Keratinocyte (primary cell): ENCODE measurements around the gene TALDO1. TPM values are rescaled to one million over a fixed set of nuclear protein-coding genes. Genes with fewer than 3 reads are reported as not detected.

Experiments used
- DNase-seq: peaks from one replicate; pipeline ENCODE4 v3.0.0-alpha.2; 2011; ENCODE audit warnings: low read depth, missing footprints, low spot score
- FAIRE-seq: peaks from 2 replicates; lab custom pipeline; 2011; peaks lifted over from hg19 to GRCh38; lab: Jason Lieb, UNC
- H2AFZ ChIP-seq: 2 replicates; pipeline ENCODE4 v1.6.0; 2012; ENCODE audit warnings: low read length, control low read depth, inconsistent platforms; ENCODE audit not compliant: control insufficient read depth
- H3K27ac ChIP-seq: 2 replicates; pipeline ENCODE4 v1.5.1; 2011; ENCODE audit warnings: low read length; ENCODE audit not compliant: control insufficient read depth, insufficient read depth
- H3K27me3 ChIP-seq: 3 replicates; pipeline ENCODE4 v1.6.0; 2011; ENCODE audit warnings: low read length; ENCODE audit not compliant: control insufficient read depth, insufficient read depth; ENCODE audit errors: extremely low read depth
- H3K36me3 ChIP-seq, 2 experiments: 2 replicates in 1 of 2; 3 replicates in 1 of 2; pipeline ENCODE4 v1.5.1; 2011; ENCODE audit warnings: low read length in 2 of 2, mild to moderate bottlenecking in 1 of 2; ENCODE audit not compliant: control insufficient read depth in 2 of 2, insufficient read depth in 2 of 2; ENCODE audit errors: extremely low read depth in 1 of 2
- H3K4me1 ChIP-seq: 3 replicates; pipeline ENCODE4 v1.5.1; 2011; ENCODE audit warnings: low read length; ENCODE audit not compliant: control insufficient read depth, insufficient read depth; ENCODE audit errors: extremely low read depth
- H3K4me2 ChIP-seq: 3 replicates; pipeline ENCODE4 v1.6.0; 2011; ENCODE audit warnings: low read depth, low read length; ENCODE audit not compliant: control insufficient read depth, insufficient read depth; ENCODE audit errors: extremely low read depth
- H3K4me3 ChIP-seq, 3 experiments: fragments of 200-600 bp in 1 of 3; sonication (generic) in 1 of 3; 2 replicates in 2 of 3; 3 replicates in 1 of 3; pipeline ENCODE4 v1.5.1; 2011 to 2016; ENCODE audit warnings: low read length in 3 of 3, mild to moderate bottlenecking in 3 of 3, control low read depth in 2 of 3, inconsistent platforms in 1 of 3, low read depth in 1 of 3, mixed read lengths in 1 of 3, mixed run types in 1 of 3, moderate library complexity in 1 of 3; ENCODE audit not compliant: control insufficient read depth in 2 of 3, insufficient read depth in 2 of 3; ENCODE audit errors: extremely low read depth in 1 of 3
- H3K79me2 ChIP-seq: 2 replicates; pipeline ENCODE4 v1.6.0; 2012; ENCODE audit warnings: low read length; ENCODE audit not compliant: control insufficient read depth, insufficient read depth
- H3K9ac ChIP-seq: 3 replicates; pipeline ENCODE4 v1.6.0; 2011; ENCODE audit warnings: low read length; ENCODE audit not compliant: control insufficient read depth, insufficient read depth; ENCODE audit errors: extremely low read depth
- H3K9me1 ChIP-seq: 3 replicates; pipeline ENCODE4 v1.6.0; 2011; ENCODE audit warnings: low read length; ENCODE audit not compliant: control insufficient read depth, insufficient read depth; ENCODE audit errors: extremely low read depth
- H3K9me3 ChIP-seq: 2 replicates; pipeline ENCODE4 v1.5.1; 2012; ENCODE audit warnings: low read depth, low read length; ENCODE audit not compliant: control insufficient read depth
- H4K20me1 ChIP-seq: 3 replicates; pipeline ENCODE4 v1.6.0; 2011; ENCODE audit warnings: low read length; ENCODE audit not compliant: control insufficient read depth, insufficient read depth; ENCODE audit errors: extremely low read depth
- EZH2 ChIP-seq: IDR thresholded peaks from one replicate; pipeline ENCODE4 v1.6.1; 2012; ENCODE audit warnings: inconsistent platforms, mild to moderate bottlenecking, low read length, moderate library complexity
- dilution Hi-C: fragments of 300-500 bp; cut with MboI; formaldehyde crosslinking; loops from one replicate; pipeline ENCODE4 v1.7.0; 2020; ENCODE audit warnings: low sequenced_read_pairs; ENCODE audit not compliant: extremely low pct_ligation_motif_present
- polyA plus RNA-seq, 5 experiments: library from polyadenylated mRNA; depleted of rRNA in 3 of 5; stranded (reverse) in 3 of 5; stranded (forward) in 1 of 5; unstranded in 1 of 5; fragments of >200 nt; gene quantifications; 1 replicate in 1 of 5; 2 replicates in 3 of 5; 3 replicates in 1 of 5; pipeline versions ENCODE4 v1.2.1 to v1.2.3, GENCODE V29; 2011 to 2012; ENCODE audit warnings: missing spikeins in 2 of 5, low read depth in 1 of 5, low replicate concordance in 1 of 5
- TF ChIP-seq, protein P1 (sequence below), 3 experiments: IDR thresholded peaks in 1 of 3; conservative IDR thresholded peaks in 1 of 3; optimal IDR thresholded peaks in 1 of 3; 2 replicates in 2 of 3; 3 replicates in 1 of 3; pipeline versions ENCODE3 to v1.5.1; 2011; ENCODE audit warnings: low read length in 3 of 3, mild to moderate bottlenecking in 3 of 3, moderate library complexity in 2 of 3, control low read depth in 1 of 3, inconsistent platforms in 1 of 3; ENCODE audit not compliant: insufficient read depth in 2 of 3; ENCODE audit errors: extremely low read depth in 1 of 3

The TALDO1 gene
- polyA plus RNA-seq, 1 donor (not counting 4 experiments of a cell fraction or from before 2014, with no cell fraction given) = 162 TPM

- Histone ChIP-seq H2AFZ (no peak overlapping the region), H3K4me3 (no peak overlapping the region), H4K20me1 (peaks cover 15% of the 10 kb centered on the region), H3K27me3 (no peaks in the 10 kb centered on the region), H3K27ac (no peak overlapping the region), H3K9me1 (peaks cover 3% of the 10 kb centered on the region), H3K9ac (no peak overlapping the region), H3K4me1 (peaks cover 16% of the 10 kb centered on the region), H3K79me2 (peaks cover 19% of the 10 kb centered on the region), H3K36me3 (peaks cover 47 to 56% of the 10 kb centered on the region in 2 experiments), H3K9me3 (no peaks in the 10 kb centered on the region), H3K4me2 (no peak overlapping the region)
- TF ChIP-seq EZH2 = no peak
- TF ChIP-seq, protein P1, sequence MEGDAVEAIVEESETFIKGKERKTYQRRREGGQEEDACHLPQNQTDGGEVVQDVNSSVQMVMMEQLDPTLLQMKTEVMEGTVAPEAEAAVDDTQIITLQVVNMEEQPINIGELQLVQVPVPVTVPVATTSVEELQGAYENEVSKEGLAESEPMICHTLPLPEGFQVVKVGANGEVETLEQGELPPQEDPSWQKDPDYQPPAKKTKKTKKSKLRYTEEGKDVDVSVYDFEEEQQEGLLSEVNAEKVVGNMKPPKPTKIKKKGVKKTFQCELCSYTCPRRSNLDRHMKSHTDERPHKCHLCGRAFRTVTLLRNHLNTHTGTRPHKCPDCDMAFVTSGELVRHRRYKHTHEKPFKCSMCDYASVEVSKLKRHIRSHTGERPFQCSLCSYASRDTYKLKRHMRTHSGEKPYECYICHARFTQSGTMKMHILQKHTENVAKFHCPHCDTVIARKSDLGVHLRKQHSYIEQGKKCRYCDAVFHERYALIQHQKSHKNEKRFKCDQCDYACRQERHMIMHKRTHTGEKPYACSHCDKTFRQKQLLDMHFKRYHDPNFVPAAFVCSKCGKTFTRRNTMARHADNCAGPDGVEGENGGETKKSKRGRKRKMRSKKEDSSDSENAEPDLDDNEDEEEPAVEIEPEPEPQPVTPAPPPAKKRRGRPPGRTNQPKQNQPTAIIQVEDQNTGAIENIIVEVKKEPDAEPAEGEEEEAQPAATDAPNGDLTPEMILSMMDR (optimal IDR thresholded peaks at IDR 0.05 in 1 of 3, IDR thresholded peaks at IDR 0.05 in 1 of 3, conservative IDR thresholded peaks at IDR 0.05 in 1 of 3; ENCODE audit: extremely low read depth in 1 of 3, insufficient read depth in 2 of 3, low read length in 3 of 3) = no peak
- dilution Hi-C loops = no loop called here
- DNase-seq (no peak), FAIRE-seq (no peak)
These were observed 20.0 kb downstream of the TALDO1 start for GRCh38 chr11:767238-767637.

DNA sequence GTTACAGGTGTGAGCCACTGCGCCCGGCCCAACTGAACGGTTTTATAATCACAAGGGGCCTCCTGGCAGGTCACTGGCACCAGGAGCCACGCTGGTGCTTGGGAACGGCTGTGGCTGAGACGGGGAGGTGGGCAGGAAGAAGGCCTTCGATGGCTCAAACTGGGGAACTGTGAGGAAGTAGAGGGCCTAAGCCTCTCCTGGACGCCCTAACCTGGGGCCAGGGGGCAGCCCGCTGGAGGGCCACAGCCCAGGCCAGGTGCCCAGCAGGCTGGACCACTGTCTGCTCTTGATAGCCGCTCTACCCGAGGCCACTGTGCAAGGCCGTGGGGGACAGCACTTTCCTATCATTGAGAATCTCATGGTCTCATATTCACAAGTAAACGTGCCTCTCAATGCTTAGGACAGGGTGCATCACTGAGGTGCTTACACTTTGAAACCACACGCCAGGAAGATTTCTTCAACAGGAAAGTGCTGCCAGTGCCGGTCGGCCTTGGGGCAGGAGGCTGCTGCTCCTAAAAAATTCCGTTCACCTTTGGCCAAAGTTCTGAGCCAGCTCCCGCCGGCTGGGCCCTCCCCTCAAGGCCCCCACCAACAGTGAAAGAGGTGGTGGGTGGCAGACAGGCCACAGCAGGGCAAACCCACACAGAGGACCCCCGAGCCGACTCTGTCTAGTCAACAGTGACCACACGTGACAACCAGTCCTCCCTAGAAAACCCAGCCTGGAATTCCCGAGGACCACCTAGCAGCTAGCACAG lies 22.8 kb downstream of the TALDO1 start:
- peaks cover 8% of the 10 kb centered on the region for H4K20me1 ChIP-seq
- peaks cover 49 to 55% of the 10 kb centered on the region in 2 experiments for H3K36me3 ChIP-seq
- no peak for DNase-seq
- no peak overlapping the region for H3K4me2 ChIP-seq
- H3K9ac ChIP-seq = no peak overlapping the region
- dilution Hi-C loops = no loop called here
- TF ChIP-seq, protein P1 (optimal IDR thresholded peaks at IDR 0.05 in 1 of 3, IDR thresholded peaks at IDR 0.05 in 1 of 3, conservative IDR thresholded peaks at IDR 0.05 in 1 of 3; ENCODE audit: extremely low read depth in 1 of 3, insufficient read depth in 2 of 3, low read length in 3 of 3) = no peak
- no peak for TF ChIP-seq EZH2
- H3K9me1 ChIP-seq = peaks cover 3% of the 10 kb centered on the region
- H3K4me3 ChIP-seq = no peak overlapping the region
- no peak for FAIRE-seq
- peaks cover 3% of the 10 kb centered on the region for H3K4me1 ChIP-seq
- no peaks in the 10 kb centered on the region for H3K27me3 ChIP-seq
- H3K27ac ChIP-seq = no peak overlapping the region
- H3K9me3 ChIP-seq = no peaks in the 10 kb centered on the region
- H3K79me2 ChIP-seq = peaks cover 47% of the 10 kb centered on the region
- H2AFZ ChIP-seq = no peak overlapping the region
